IPS-20b (cell line): ENCODE measurements around the gene WDR70.

ENCODE experiments used
- H3K27ac ChIP-seq: one replicate; pipeline ENCODE4 v1.5.1; 2013; ENCODE audit warnings: low read length
- H3K27me3 ChIP-seq: 2 replicates; pipeline ENCODE4 v1.6.1; 2013; ENCODE audit warnings: mild to moderate bottlenecking, low read length, inconsistent platforms; ENCODE audit not compliant: insufficient read depth
- H3K36me3 ChIP-seq: 2 replicates; pipeline ENCODE4 v1.6.1; 2013; ENCODE audit warnings: low read depth, mild to moderate bottlenecking, inconsistent platforms, low read length, moderate library complexity; ENCODE audit not compliant: insufficient read depth
- H3K4me1 ChIP-seq: 2 replicates; pipeline ENCODE4 v1.6.1; 2013; ENCODE audit warnings: mild to moderate bottlenecking, control low read depth, inconsistent platforms, low read length, moderate library complexity; ENCODE audit not compliant: insufficient read depth
- H3K4me3 ChIP-seq: 2 replicates; pipeline ENCODE4 v1.5.1; 2013; ENCODE audit warnings: mild to moderate bottlenecking, low read length, inconsistent platforms
- H3K9ac ChIP-seq: 2 replicates; pipeline ENCODE4 v1.6.1; 2013; ENCODE audit warnings: low read depth, mild to moderate bottlenecking, inconsistent platforms, low read length, moderate library complexity
- H3K9me3 ChIP-seq: 2 replicates; pipeline ENCODE4 v1.6.1; 2013; ENCODE audit warnings: mild to moderate bottlenecking, low read depth, low read length, inconsistent platforms; ENCODE audit not compliant: insufficient read depth

Gene WDR70

DNA sequence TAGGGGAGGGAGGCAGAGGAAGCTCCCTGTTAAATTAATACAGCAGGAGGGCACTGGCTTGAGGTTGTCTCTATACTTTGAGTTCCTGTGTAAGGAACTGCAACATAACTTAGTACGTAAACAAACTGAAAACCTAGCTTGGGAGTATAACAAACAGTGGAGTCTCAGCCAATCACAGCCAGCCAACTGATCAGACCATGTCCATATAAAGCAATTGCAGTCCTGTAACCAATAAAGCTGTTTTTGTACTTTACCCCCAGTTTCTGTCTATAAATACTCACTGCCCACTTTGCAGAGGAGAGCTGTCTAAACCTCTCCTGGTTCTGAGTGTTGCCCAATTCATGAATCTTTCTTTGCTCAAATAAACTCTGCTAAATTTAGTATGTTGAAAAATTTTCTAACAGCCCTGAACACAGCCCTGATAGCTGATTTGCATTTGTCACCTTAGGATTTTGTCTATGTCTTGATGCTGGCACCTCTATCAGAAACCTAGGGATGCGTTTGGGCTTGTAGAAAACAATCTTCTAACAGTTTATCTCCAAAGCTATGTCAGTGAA lies 420.8 kb downstream of the WDR70 start:
- no peak overlapping the region for H3K4me3 ChIP-seq
- no peaks in the 10 kb centered on the region for H3K27me3 ChIP-seq
- no peaks in the 10 kb centered on the region for H3K36me3 ChIP-seq
- H3K9ac ChIP-seq: no peak overlapping the region
- peaks cover 3% of the 10 kb centered on the region for H3K9me3 ChIP-seq
- no peaks in the 10 kb centered on the region for H3K4me1 ChIP-seq
- H3K27ac ChIP-seq: no peak overlapping the region

GRCh38 chr5:37801521-37801920 lies 422.4 kb downstream of the WDR70 start:
- Histone ChIP-seq H3K9me3 (no peaks in the 10 kb centered on the region; the same call in 1 of the 2 replicates), H3K4me3 (no peak overlapping the region), H3K9ac (no peak overlapping the region), H3K36me3 (no peaks in the 10 kb centered on the region), H3K27ac (no peak overlapping the region), H3K4me1 (no peaks in the 10 kb centered on the region), H3K27me3 (no peaks in the 10 kb centered on the region)
